ENCODE results near the gene CAPG. TPM values are rescaled to one million over a fixed set of nuclear protein-coding genes. Genes with fewer than 3 reads are reported as not detected.

Gene CAPG
- total and polyA plus RNA-seq, 9 of the 15 experiments (the other 6 are each of a cell fraction or from before 2014, with no cell fraction given) = 10.6 to 90.4 (median 56.0) TPM

GRCh38 chr2:85437488-85438200, 27.5 kb upstream of the CAPG start (continued):
- TF ChIP-seq ETS1 (conservative IDR thresholded peaks at IDR 0.05; ENCODE audit: control insufficient read depth, low read depth, low read length) = peak; percentile 45; the same call in 1 of the 2 replicates
- no peak for TF ChIP-seq ZNF655 (CRISPR knock-in tag; IDR thresholded peaks at IDR 0.05)
- TF ChIP-seq PTRF (tag; IDR thresholded peaks at IDR 0.05) = no peak
- no peak for TF ChIP-seq ZKSCAN8 (CRISPR knock-in tag; IDR thresholded peaks at IDR 0.05)
- TF ChIP-seq MXD1 (CRISPR knock-in tag; IDR thresholded peaks at IDR 0.05; ENCODE audit: borderline replicate concordance, poor library complexity, severe bottlenecking) = no peak
- TF ChIP-seq ZBTB34 (CRISPR knock-in tag; IDR thresholded peaks at IDR 0.05) = no peak
- TF ChIP-seq CBX8 (IDR thresholded peaks at IDR 0.05; ENCODE audit: borderline replicate concordance, extremely low read depth, low read depth, low read length, poor library complexity, severe bottlenecking) = no peak
- no peak for TF ChIP-seq ZNF764 (CRISPR knock-in tag; IDR thresholded peaks at IDR 0.05; ENCODE audit: low read depth)
- no peak for TF ChIP-seq ZBED1 (IDR thresholded peaks at IDR 0.05)
- no peak for TF ChIP-seq PKNOX1 (IDR thresholded peaks at IDR 0.05)
- TF ChIP-seq ZNF232 (CRISPR knock-in tag; IDR thresholded peaks at IDR 0.05) = no peak
- TF ChIP-seq RBBP5 (IDR thresholded peaks at IDR 0.05; ENCODE audit: borderline replicate concordance, insufficient read depth, low read length, poor library complexity, severe bottlenecking) = no peak
- TF ChIP-seq SRSF9 (IDR thresholded peaks at IDR 0.05; ENCODE audit: borderline replicate concordance, low read depth, low read length) = no peak
- peak; percentile 57; the same call in 1 of the 2 replicates for TF ChIP-seq TOE1 (IDR thresholded peaks at IDR 0.05; ENCODE audit: borderline replicate concordance)
- TF ChIP-seq TOE1 (CRISPR knock-in tag; IDR thresholded peaks at IDR 0.05; ENCODE audit: borderline replicate concordance, low read depth) = no peak
- peak; percentile 84 for TF ChIP-seq VEZF1 (CRISPR knock-in tag; IDR thresholded peaks at IDR 0.05)
- no peak for TF ChIP-seq ASH1L (IDR thresholded peaks at IDR 0.05; ENCODE audit: borderline replicate concordance, low read depth, partially characterized antibody)
- no peak for TF ChIP-seq RCOR1 (IDR thresholded peaks at IDR 0.05; ENCODE audit: borderline replicate concordance in 1 of 2, low read depth in 2 of 2, low read length in 2 of 2)
- peak; percentile 36; the same call in 1 of the 2 replicates for TF ChIP-seq MAFK (IDR thresholded peaks at IDR 0.05; ENCODE audit: low read length)
